ENCODE results near the gene ECE1.

DNA sequence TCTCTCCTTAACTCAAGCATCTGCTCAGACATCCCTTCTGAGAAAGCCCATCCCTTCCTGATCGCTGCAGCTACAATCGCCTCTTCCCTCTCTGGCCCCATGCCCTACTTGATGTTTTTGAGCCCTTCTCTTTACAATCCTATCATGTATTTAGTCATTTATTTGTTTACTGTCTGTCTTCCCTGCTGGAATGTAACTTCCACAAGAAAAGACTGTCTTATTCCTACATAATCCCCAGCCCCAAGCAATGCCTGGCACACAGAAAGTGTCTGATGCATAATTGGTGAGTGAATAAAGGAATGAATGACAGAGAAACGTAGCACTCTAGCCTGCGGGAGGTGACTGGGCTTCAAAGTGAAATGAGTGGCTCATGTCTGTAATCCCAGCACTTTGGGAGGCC, 25.4 kb downstream of the ECE1 start:
- TF ChIP-seq, protein P1, sequence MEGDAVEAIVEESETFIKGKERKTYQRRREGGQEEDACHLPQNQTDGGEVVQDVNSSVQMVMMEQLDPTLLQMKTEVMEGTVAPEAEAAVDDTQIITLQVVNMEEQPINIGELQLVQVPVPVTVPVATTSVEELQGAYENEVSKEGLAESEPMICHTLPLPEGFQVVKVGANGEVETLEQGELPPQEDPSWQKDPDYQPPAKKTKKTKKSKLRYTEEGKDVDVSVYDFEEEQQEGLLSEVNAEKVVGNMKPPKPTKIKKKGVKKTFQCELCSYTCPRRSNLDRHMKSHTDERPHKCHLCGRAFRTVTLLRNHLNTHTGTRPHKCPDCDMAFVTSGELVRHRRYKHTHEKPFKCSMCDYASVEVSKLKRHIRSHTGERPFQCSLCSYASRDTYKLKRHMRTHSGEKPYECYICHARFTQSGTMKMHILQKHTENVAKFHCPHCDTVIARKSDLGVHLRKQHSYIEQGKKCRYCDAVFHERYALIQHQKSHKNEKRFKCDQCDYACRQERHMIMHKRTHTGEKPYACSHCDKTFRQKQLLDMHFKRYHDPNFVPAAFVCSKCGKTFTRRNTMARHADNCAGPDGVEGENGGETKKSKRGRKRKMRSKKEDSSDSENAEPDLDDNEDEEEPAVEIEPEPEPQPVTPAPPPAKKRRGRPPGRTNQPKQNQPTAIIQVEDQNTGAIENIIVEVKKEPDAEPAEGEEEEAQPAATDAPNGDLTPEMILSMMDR (IDR thresholded peaks at IDR 0.05; ENCODE audit: extremely low read depth in 1 of 2, insufficient read depth in 1 of 2, low read depth in 1 of 2, low read length in 2 of 2): no peak
- TF ChIP-seq FOS (IDR thresholded peaks at IDR 0.05; ENCODE audit: borderline replicate concordance, insufficient read depth, low read length) (no peak), POLR2A (IDR thresholded peaks at IDR 0.05; ENCODE audit: low read depth, low read length) (no peak), GATA2 (IDR thresholded peaks at IDR 0.05; ENCODE audit: insufficient read depth, insufficient read length, low read depth, low read length) (no peak), MYC (IDR thresholded peaks at IDR 0.05; ENCODE audit: low read depth, low read length) (no peak), EZH2 (IDR thresholded peaks at IDR 0.05; ENCODE audit: borderline replicate concordance, low read depth, low read length, severe bottlenecking) (no peak), POLR2AphosphoS5 (IDR thresholded peaks at IDR 0.05; ENCODE audit: insufficient read depth, low read depth, low read length) (no peak), JUN (IDR thresholded peaks at IDR 0.05; ENCODE audit: borderline replicate concordance, insufficient read depth, insufficient read length, low read depth) (no peak)
- TF ChIP-seq, protein P2, sequence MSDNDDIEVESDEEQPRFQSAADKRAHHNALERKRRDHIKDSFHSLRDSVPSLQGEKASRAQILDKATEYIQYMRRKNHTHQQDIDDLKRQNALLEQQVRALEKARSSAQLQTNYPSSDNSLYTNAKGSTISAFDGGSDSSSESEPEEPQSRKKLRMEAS (IDR thresholded peaks at IDR 0.05; ENCODE audit: insufficient read depth, insufficient read length): no peak
